ENCODE measurements around the gene OSCP1.

The OSCP1 gene

GRCh38 chr1:36396359-36396758 lies 53.9 kb downstream of the OSCP1 start:
- TF ChIP-seq, protein P1, sequence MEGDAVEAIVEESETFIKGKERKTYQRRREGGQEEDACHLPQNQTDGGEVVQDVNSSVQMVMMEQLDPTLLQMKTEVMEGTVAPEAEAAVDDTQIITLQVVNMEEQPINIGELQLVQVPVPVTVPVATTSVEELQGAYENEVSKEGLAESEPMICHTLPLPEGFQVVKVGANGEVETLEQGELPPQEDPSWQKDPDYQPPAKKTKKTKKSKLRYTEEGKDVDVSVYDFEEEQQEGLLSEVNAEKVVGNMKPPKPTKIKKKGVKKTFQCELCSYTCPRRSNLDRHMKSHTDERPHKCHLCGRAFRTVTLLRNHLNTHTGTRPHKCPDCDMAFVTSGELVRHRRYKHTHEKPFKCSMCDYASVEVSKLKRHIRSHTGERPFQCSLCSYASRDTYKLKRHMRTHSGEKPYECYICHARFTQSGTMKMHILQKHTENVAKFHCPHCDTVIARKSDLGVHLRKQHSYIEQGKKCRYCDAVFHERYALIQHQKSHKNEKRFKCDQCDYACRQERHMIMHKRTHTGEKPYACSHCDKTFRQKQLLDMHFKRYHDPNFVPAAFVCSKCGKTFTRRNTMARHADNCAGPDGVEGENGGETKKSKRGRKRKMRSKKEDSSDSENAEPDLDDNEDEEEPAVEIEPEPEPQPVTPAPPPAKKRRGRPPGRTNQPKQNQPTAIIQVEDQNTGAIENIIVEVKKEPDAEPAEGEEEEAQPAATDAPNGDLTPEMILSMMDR (IDR thresholded peaks at IDR 0.05; ENCODE audit: low read depth, low read length) = no peak
- in situ Hi-C loops (cut with HindIII; ENCODE audit: low sequenced_read_pairs) = no loop called here
- H3K4me3 ChIP-seq (ENCODE audit: low read depth, low read length) = no peak overlapping the region
- no peak for DNase-seq (ENCODE audit: low read depth, low spot score)

- in situ Hi-C loops (cut with HindIII; ENCODE audit: low sequenced_read_pairs) = no loop called here
- no peak overlapping the region for H3K4me3 ChIP-seq (ENCODE audit: low read depth, low read length)
These were observed 56.6 kb downstream of the OSCP1 start for GRCh38 chr1:36393686-36394085.

DNA sequence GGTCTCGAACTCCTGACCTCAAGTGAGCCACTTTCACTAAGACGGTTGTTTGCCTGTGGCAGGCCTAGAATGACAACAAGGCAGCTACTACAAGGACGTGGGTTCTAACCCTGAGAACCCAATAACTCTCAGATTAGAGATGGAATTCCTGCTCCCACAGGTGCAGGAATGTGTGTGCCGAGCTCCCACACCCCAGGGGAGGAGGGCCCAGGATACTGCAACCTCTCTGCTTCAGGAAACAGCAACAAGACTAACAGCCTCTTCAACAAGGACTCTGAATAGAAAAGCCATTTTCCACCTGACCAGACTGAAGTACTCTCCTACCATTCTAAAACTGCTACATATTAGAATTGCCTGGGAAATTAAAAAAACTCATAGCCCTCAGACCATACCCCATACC lies 57.4 kb downstream of the OSCP1 start:
- in situ Hi-C loops (cut with HindIII; ENCODE audit: low sequenced_read_pairs) = no loop called here
- DNase-seq (ENCODE audit: low read depth, low spot score) = no peak
- TF ChIP-seq, protein P1 (IDR thresholded peaks at IDR 0.05; ENCODE audit: low read depth, low read length) = no peak
- H3K4me3 ChIP-seq (ENCODE audit: low read depth, low read length) = no peak overlapping the region

More at GRCh38 chr1:36393686-36394085, 56.6 kb downstream of the OSCP1 start:
- DNase-seq (ENCODE audit: low read depth, low spot score) = no peak
- TF ChIP-seq, protein P1 (IDR thresholded peaks at IDR 0.05; ENCODE audit: low read depth, low read length) = no peak

GRCh38 chr1:36391271-36391670 lies 59.0 kb downstream of the OSCP1 start:
- in situ Hi-C loops (cut with HindIII; ENCODE audit: low sequenced_read_pairs) = no loop called here
- no peak for DNase-seq (ENCODE audit: low read depth, low spot score)
- H3K4me3 ChIP-seq (ENCODE audit: low read depth, low read length) = no peak overlapping the region
- TF ChIP-seq, protein P1 (IDR thresholded peaks at IDR 0.05; ENCODE audit: low read depth, low read length) = no peak

DNA sequence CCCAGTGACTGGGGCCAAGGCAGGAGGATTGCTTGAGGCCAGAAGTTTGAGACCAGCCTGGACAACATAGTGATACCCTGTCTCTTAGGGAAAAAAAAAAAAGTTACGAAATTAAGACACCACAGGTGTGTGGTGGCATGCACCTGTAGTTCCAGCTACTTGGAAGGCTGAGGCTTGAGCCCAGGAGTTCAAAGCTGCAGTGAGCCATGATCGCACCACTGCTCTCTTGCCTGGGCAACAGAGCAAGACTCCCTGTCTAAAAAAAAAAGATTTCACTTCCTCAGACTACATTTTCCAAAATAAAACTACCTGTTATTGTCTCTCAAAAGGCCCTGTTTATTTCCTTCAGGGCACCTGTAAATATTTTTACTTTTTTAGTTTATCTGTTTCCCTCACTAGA lies 59.8 kb downstream of the OSCP1 start:
- H3K4me3 ChIP-seq (ENCODE audit: low read depth, low read length) = no peak overlapping the region
- no peak for DNase-seq (ENCODE audit: low read depth, low spot score)
- TF ChIP-seq, protein P1 (IDR thresholded peaks at IDR 0.05; ENCODE audit: low read depth, low read length) = no peak
- in situ Hi-C loops (cut with HindIII; ENCODE audit: low sequenced_read_pairs) = no loop called here

DNA sequence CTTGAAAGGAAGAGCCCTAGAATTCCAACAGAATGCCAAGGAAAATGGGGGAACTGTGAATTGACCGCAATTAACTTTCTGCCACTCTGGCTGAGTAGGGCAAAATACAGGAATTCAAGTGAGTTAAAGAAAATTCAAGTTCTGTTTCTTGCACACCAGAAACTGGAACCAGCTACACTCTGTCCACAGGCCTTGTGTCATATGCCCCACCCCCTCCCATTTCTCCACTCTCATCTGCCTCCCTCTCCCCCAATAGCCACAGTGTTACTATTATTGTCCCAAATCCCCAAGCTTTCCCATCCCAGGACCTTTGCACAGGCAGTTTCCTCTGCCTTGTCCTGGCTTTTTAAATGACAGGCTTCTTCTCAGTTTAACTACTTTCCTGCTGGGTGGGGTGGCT lies 60.3 kb downstream of the OSCP1 start:
- DNase-seq (ENCODE audit: low read depth, low spot score) = no peak
- H3K4me3 ChIP-seq (ENCODE audit: low read depth, low read length) = no peak overlapping the region
- TF ChIP-seq, protein P1 (IDR thresholded peaks at IDR 0.05; ENCODE audit: low read depth, low read length) = no peak
- in situ Hi-C loops (cut with HindIII; ENCODE audit: low sequenced_read_pairs) = no loop called here

DNA sequence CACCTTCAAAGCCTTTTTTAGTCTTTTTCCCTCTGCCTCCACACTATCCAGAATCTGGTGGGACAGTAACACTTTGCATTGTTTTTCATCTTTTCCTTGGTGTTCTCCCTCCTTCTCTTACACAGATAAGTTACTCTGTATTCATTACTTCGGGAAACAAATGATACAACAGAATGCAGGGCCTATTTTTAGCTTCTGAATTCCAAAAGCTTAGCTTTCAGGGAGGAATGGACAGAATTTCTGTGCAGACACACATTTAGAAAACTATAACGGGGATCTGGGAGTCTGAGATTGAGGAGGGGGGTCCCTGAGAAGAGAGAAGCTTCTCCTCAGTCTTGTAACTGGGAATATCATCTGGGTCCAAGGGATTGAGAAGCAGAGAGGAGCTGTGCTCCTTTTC lies 61.0 kb downstream of the OSCP1 start:
- in situ Hi-C loops (cut with HindIII; ENCODE audit: low sequenced_read_pairs) = no loop called here
- TF ChIP-seq, protein P1 (IDR thresholded peaks at IDR 0.05; ENCODE audit: low read depth, low read length) = no peak

More for the DNA sequence above, 61.0 kb downstream of the OSCP1 start:
- DNase-seq (ENCODE audit: low read depth, low spot score) = no peak
- H3K4me3 ChIP-seq (ENCODE audit: low read depth, low read length) = no peak overlapping the region
